Vagina (tissue), 2 donors: ENCODE results near the gene SCN8A. TPM values are rescaled to one million over a fixed set of nuclear protein-coding genes. Genes with fewer than 3 reads are reported as not detected.
A peak's percentile ranks its signal among the peaks of the same experiment; 100 is the strongest.

ENCODE experiments used
- DNase-seq, 2 donors: peaks; one replicate each; pipeline ENCODE4 v3.0.0-alpha.2; 2017; ENCODE audit errors: extremely low spot score in 2 of 2
- H3K27ac ChIP-seq: fragments of 200-600 bp; sonication (generic); one replicate; pipeline ENCODE4 v1.5.1; 2019
- H3K27me3 ChIP-seq: fragments of 200-600 bp; sonication (generic); one replicate; pipeline ENCODE4 v1.5.1; 2019
- H3K36me3 ChIP-seq, 2 donors: fragments of 200-600 bp; sonication (generic); one replicate each; pipeline ENCODE4 v1.5.1; 2017 to 2019
- H3K4me1 ChIP-seq: fragments of 200-600 bp; sonication (generic); one replicate; pipeline ENCODE4 v1.5.1; 2019
- H3K4me3 ChIP-seq, 2 donors: fragments of 200-600 bp; sonication (generic); 1 replicate in 1 of 2; 2 replicates in 1 of 2; pipeline ENCODE4 v1.5.1; 2016 to 2019
- H3K9me3 ChIP-seq: fragments of 200-600 bp; sonication (generic); one replicate; pipeline ENCODE4 v1.5.1; 2019
- CTCF ChIP-seq, 3 experiments: fragments of 450-650 bp in 2 of 3; fragments of 200-600 bp in 1 of 3; sonication (generic) in 1 of 3; IDR thresholded peaks; one replicate each; pipeline ENCODE4 v1.5.1; 2017 to 2019; ENCODE audit warnings: antibody characterized with exemption in 3 of 3, mild to moderate bottlenecking in 2 of 3, moderate library complexity in 2 of 3
- POLR2A ChIP-seq, 2 donors: fragments of 450-650 bp; IDR thresholded peaks; one replicate each; pipeline ENCODE4 v1.6.1; 2017; ENCODE audit warnings: antibody characterized with exemption in 2 of 2, mild to moderate bottlenecking in 2 of 2, moderate library complexity in 2 of 2
- POLR2AphosphoS5 ChIP-seq, 2 donors: sonication (generic); formaldehyde crosslinking; IDR thresholded peaks; one replicate each; pipeline ENCODE4 v1.9.0; 2017; ENCODE audit warnings: antibody characterized with exemption in 2 of 2, mild to moderate bottlenecking in 2 of 2, low read depth in 1 of 2; ENCODE audit not compliant: insufficient read depth in 1 of 2
- intact Hi-C: fragments of 100-400 bp; cut with DNase I; formaldehyde crosslinking; loops from one replicate; pipeline ENCODE4 v1.15.1; 2023
- total RNA-seq: library from RNA; depleted of rRNA; stranded (reverse); fragments of >200 nt; gene quantifications from one replicate; pipeline ENCODE4 v1.2.3, GENCODE V29; 2016

SCN8A gene
- total RNA-seq, 1 donor from 2014 or later = 3.7 TPM

- H3K9me3 ChIP-seq = no peaks in the 10 kb centered on the region
- no peak for DNase-seq
- H3K36me3 ChIP-seq = no peaks in the 10 kb centered on the region
- intact Hi-C loops = no loop called here
- no peaks in the 10 kb centered on the region for H3K4me1 ChIP-seq
- H3K27me3 ChIP-seq = no peaks in the 10 kb centered on the region
- TF ChIP-seq POLR2A (IDR thresholded peaks at IDR 0.05) = no peak
- no peak for TF ChIP-seq POLR2AphosphoS5 (IDR thresholded peaks at IDR 0.05; ENCODE audit: insufficient read depth in 1 of 2, low read depth in 1 of 2)
- no peak for TF ChIP-seq CTCF (IDR thresholded peaks at IDR 0.05)
- no peak overlapping the region for H3K4me3 ChIP-seq
- no peak overlapping the region for H3K27ac ChIP-seq
Observed at GRCh38 chr12:51675071-51675803, 84.2 kb downstream of the SCN8A start.

GRCh38 chr12:51676875-51677274 is 85.8 kb downstream of the SCN8A start:
- Histone ChIP-seq H3K4me3 (no peak overlapping the region), H3K27ac (no peak overlapping the region), H3K36me3 (no peaks in the 10 kb centered on the region), H3K4me1 (no peaks in the 10 kb centered on the region), H3K9me3 (no peaks in the 10 kb centered on the region), H3K27me3 (no peaks in the 10 kb centered on the region)
- DNase-seq = no peak
- TF ChIP-seq CTCF (IDR thresholded peaks at IDR 0.05) = no peak
- no peak for TF ChIP-seq POLR2AphosphoS5 (IDR thresholded peaks at IDR 0.05; ENCODE audit: insufficient read depth in 1 of 2, low read depth in 1 of 2)
- TF ChIP-seq POLR2A (IDR thresholded peaks at IDR 0.05) = no peak
- intact Hi-C loops = no loop called here

- no peak for TF ChIP-seq POLR2AphosphoS5 (IDR thresholded peaks at IDR 0.05; ENCODE audit: insufficient read depth in 1 of 2, low read depth in 1 of 2)
- TF ChIP-seq CTCF (IDR thresholded peaks at IDR 0.05) = no peak
- TF ChIP-seq POLR2A (IDR thresholded peaks at IDR 0.05) = no peak
- Histone ChIP-seq H3K27me3 (no peaks in the 10 kb centered on the region), H3K9me3 (no peaks in the 10 kb centered on the region), H3K36me3 (no peaks in the 10 kb centered on the region), H3K4me1 (no peaks in the 10 kb centered on the region), H3K4me3 (no peak overlapping the region), H3K27ac (no peak overlapping the region)
- intact Hi-C loops = no loop called here
- DNase-seq = no peak
Observed at GRCh38 chr12:51677284-51677968, 86.4 kb downstream of the SCN8A start.

- H3K36me3 ChIP-seq = no peaks in the 10 kb centered on the region
- no peak overlapping the region for H3K27ac ChIP-seq
- TF ChIP-seq CTCF (IDR thresholded peaks at IDR 0.05) = peak in 1 of 3 experiments; percentile 10
- no peak for TF ChIP-seq POLR2AphosphoS5 (IDR thresholded peaks at IDR 0.05; ENCODE audit: insufficient read depth in 1 of 2, low read depth in 1 of 2)
- TF ChIP-seq POLR2A (IDR thresholded peaks at IDR 0.05) = no peak
- H3K4me3 ChIP-seq = no peak overlapping the region
- intact Hi-C loops = no loop called here
- no peaks in the 10 kb centered on the region for H3K9me3 ChIP-seq
- H3K4me1 ChIP-seq = no peaks in the 10 kb centered on the region
- H3K27me3 ChIP-seq = no peaks in the 10 kb centered on the region
- no peak for DNase-seq
Observed at GRCh38 chr12:51678086-51678724, 87.2 kb downstream of the SCN8A start.
